ENCODE results near the gene FPR2. TPM values are rescaled to one million over a fixed set of nuclear protein-coding genes. Genes with fewer than 3 reads are reported as not detected.
"Not testable (repeated sequence)": the region's sequence is repeated elsewhere in the genome, so short reads cannot be mapped to it uniquely, and the experiment has no call there.

The FPR2 gene
- total RNA-seq, 1 donor from 2014 or later, result not detected

DNA sequence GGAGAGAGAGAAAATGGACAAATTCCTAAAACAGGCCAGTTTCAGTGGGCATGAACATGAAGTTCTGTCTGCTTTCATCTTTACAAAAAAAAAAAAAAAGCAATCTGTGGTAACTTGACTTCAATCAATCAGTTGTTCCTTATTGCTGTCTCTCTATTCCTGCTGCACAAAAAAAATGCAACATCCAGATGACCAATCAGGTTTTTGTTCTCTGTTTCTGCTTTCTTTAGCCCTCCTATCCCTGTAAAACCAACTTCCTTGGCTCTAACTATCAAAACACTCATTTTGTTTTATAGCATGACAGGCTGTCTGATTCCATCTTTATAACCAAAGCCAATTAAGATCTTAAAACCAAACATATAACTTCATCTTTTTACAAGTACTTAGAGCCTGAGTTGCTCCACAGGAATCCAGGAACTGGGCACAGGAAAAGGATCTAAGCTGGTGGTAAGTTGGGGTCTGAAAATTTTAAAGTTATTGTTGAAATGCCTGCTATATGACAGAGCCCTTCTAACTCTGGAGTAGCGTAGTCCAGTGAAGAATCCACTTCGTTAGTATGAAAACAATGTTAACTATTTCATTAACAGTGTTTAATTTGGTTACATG is 34.0 kb downstream of the FPR2 start, which contains the start of gene FPR3:
Gene FPR3 (plus strand): TSS at position 273 of the 606 bp plus-strand sequence. CDS start 28,592 bp downstream, outside the sequence.
- DNase-seq (ENCODE audit: low spot score), result no peak
- Mint-ChIP-seq H3K4me3 (no peak within 1 kb of the TSS), H3K27me3 (ENCODE audit: insufficient read depth) (no peaks in the 10 kb centered on the region), H3K36me3 (ENCODE audit: low read depth) (no peaks in the 10 kb centered on the region), H3K9me3 (peaks cover 52% of the 10 kb centered on the region), H3K4me1 (ENCODE audit: low read depth) (no peaks in the 10 kb centered on the region), H3K27ac (no peak within 1 kb of the TSS)
- intact Hi-C loops (cut with micrococcal nuclease), result no loop called here

DNA sequence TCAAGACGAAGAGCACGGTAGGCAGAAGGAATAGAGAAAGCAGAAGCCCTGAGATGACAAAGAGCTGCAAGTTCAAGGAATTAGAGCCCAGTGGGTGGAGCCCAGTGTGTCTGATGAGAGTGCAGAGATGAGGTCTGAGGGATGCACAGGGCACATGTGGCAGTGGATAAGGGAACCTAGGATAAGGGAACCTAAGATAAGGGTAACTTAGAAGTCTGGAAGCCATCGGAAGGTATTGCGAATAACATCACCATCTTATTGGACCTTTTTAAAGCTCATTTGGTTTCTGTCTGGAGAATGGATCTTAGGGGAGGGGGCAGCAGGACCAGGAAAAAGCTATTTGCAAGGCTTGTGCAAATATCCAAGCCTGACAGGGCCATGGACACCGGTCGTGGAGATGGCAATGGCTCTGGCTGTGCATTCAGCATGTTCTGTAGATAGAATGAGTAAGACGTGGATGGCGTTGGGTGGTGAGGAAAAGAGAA is 35.3 kb downstream of the FPR2 start:
- H3K36me3 Mint-ChIP-seq (ENCODE audit: low read depth), result no peaks in the 10 kb centered on the region
- intact Hi-C loops (cut with micrococcal nuclease), result no loop called here
- H3K27me3 Mint-ChIP-seq (ENCODE audit: insufficient read depth), result no peaks in the 10 kb centered on the region
- H3K4me3 Mint-ChIP-seq, result no peak overlapping the region
- no peak overlapping the region for H3K27ac Mint-ChIP-seq
- H3K4me1 Mint-ChIP-seq (ENCODE audit: low read depth), result no peaks in the 10 kb centered on the region
- DNase-seq (ENCODE audit: low spot score), result no peak
- H3K9me3 Mint-ChIP-seq, result peaks cover 58% of the 10 kb centered on the region

DNA sequence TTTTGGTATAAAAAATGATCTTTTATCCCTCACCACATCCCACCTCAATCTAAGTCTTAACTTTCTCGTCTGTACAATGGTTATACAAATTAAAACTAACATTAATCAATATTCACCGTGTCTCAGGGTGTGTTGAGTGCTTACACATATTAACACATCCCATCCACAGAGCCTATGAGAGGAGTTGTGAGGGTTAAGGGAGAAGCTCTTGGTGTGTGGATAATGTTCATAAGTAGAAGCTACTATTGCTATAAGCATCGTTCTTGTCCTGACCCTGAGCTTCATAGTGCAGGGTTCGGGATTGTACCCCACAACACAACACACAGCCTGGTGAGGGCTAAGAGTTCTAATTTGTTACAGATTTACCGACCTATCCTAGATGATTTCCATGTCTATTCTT is 36.5 kb downstream of the FPR2 start:
- H3K27ac Mint-ChIP-seq, result no peak overlapping the region
- no peaks in the 10 kb centered on the region for H3K36me3 Mint-ChIP-seq (ENCODE audit: low read depth)
- intact Hi-C loops (cut with micrococcal nuclease), result no loop called here
- no peak overlapping the region for H3K4me3 Mint-ChIP-seq
- DNase-seq (ENCODE audit: low spot score), result no peak
- H3K9me3 Mint-ChIP-seq, result peaks cover 55% of the 10 kb centered on the region
- H3K4me1 Mint-ChIP-seq (ENCODE audit: low read depth), result no peaks in the 10 kb centered on the region
- no peaks in the 10 kb centered on the region for H3K27me3 Mint-ChIP-seq (ENCODE audit: insufficient read depth)

DNA sequence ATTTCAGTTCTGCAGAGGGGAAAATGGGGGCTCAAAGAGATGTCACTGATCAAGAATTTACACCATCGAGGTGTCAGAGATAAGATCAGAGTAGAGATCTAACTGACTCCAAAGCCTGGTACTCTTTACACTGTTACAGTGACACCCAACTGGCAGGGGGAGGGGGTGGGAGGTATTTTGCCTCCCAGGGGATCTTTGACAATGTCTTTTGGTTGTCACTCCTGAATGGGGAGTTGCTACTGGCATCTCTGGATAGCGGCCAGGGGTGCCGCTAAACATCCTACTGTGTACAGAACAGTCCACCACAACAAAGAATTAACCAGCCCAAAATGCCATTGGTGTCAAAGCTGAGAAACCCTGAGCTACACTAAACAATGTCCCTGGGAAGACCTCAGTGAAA is 37.1 kb downstream of the FPR2 start:
- Mint-ChIP-seq H3K4me3 (no peak overlapping the region), H3K36me3 (ENCODE audit: low read depth) (no peaks in the 10 kb centered on the region), H3K4me1 (ENCODE audit: low read depth) (no peaks in the 10 kb centered on the region), H3K27me3 (ENCODE audit: insufficient read depth) (no peaks in the 10 kb centered on the region), H3K27ac (no peak overlapping the region), H3K9me3 (peaks cover 56% of the 10 kb centered on the region)
- intact Hi-C loops (cut with micrococcal nuclease), result no loop called here
- DNase-seq (ENCODE audit: low spot score), result no peak

DNA sequence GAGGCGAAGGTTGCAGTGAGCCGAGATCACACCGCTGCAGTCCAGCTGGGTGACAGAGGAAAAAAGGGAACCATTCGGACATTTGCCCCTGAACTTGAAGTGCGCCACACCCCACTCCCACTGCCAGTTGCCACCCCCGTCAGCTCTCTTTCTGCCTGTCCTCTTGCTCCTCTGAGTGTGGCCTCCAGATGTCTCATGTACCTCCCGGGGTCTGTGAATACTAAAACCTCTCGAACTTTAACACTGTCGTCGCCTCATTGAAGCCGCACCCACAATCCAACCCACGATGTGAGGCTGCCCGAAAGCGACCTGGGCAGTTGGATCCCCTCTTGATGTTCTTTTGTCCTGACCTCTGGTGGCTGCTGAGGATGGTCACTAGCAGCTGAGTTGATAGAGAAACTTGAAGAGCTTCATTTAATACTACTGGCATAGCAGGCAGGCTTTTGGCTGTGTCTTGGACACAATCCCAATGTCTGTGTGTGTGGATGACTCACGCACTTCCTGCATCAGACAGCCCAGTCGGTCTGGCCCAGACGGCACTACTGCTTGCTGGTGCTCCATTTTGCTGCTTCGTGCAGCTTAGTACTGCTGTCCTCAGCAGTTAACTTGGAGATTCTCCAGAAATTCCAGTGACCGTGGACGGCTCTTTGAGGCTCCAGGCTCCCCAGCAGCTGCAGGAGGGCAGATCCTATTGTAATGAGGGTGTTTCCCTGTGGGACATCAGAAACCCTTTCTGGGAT is 38.2 kb downstream of the FPR2 start:
- Mint-ChIP-seq H3K27ac (no peak overlapping the region), H3K4me1 (ENCODE audit: low read depth) (no peaks in the 10 kb centered on the region), H3K9me3 (peaks cover 54% of the 10 kb centered on the region), H3K27me3 (ENCODE audit: insufficient read depth) (no peaks in the 10 kb centered on the region), H3K4me3 (no peak overlapping the region), H3K36me3 (ENCODE audit: low read depth) (no peaks in the 10 kb centered on the region)
- intact Hi-C loops (cut with micrococcal nuclease), result no loop called here
- no peak for DNase-seq (ENCODE audit: low spot score)

DNA sequence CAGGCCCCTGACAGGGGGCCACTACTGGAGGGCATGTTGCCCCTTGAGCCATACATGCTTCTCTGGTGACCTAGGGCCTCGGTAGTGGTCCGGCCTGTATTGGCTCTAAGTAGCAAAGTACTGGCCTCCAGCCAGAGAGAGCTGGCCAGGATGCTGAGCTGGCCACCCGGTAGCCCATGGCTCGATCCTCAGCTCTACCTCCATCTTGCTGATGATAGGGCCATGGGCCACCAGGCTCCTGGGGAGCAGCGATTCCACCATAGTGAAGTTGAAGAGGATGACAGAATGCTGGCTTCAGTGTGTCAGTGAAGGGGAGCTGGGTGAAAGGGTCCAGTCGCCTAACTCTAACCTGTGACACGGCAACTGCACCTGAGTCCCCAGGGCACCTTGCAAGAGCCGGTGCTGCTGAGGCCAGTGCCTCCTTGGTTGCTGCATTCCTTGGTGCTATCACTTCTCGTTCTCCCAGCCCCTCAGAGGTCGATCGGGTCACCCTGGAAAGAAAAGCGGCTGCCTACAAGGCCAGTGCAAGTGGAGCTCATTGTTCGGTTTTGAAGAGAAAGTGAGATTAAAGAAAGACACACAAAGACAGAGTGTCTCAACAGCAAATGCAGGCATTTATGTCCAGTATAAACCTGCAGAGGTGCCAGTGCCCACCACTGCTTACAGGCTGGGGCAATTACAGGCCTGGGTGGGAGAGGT is 38.9 kb downstream of the FPR2 start:
- Mint-ChIP-seq H3K4me1 (ENCODE audit: low read depth) (no peaks in the 10 kb centered on the region), H3K4me3 (no peak overlapping the region), H3K9me3 (peaks cover 59% of the 10 kb centered on the region), H3K27me3 (ENCODE audit: insufficient read depth) (no peaks in the 10 kb centered on the region), H3K27ac (no peak overlapping the region), H3K36me3 (ENCODE audit: low read depth) (no peaks in the 10 kb centered on the region)
- DNase-seq (ENCODE audit: low spot score), result no peak
- intact Hi-C loops (cut with micrococcal nuclease), result no loop called here

DNA sequence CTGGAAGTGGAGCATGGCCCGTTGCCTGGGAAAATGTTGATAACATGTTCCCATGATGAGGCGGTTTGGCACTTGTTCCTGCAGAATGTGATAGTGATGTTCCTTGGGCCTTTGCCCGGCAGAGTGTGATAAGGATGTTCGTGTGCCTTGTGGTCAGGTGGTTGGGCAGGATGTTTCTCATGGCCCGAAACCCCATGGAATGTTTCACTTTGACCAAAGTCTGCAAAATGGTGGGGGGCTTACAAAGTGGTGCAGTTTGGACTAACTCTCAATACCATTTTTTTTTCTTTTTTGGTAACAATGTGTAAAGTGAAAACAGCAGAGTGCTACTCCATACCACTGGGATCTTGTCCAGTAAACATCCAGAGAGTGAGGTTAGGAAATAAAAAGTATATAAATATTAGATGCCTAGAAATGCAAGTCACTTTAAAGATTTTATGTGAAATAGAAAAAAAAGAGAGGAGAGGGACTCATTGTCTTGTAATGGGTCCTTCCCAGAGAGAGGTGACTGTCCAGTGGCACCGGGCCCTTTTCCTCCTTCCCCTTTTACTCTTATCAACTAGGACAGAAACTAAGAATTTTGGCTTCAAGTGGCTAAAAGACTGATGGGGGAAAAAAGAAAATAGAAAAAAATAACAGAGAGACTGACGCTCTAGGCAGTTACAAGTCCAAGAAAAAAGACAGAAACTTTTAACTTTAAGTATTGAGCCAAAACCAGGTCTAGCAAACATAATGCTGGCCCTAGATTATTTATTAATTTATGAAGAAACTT is 39.7 kb downstream of the FPR2 start:
- H3K27me3 Mint-ChIP-seq (ENCODE audit: insufficient read depth), result no peaks in the 10 kb centered on the region

DNA sequence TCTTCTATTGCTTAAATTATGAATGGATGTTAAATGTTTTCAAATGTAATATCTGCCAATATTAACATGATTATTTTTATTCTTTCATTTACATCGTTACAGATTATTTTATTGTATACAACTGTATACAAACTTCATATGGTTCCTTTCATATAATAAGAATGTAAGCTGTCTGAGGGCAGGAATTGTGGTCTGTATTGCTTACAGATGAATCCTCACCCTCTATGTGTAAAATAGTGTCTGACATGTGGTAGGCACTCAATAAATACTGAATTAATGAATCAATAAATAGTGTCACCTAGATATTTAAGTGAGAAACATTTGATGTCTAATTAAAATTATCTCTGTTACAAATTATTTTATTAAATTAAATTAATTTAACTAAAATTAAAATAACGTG is 41.8 kb downstream of the FPR2 start:
- Mint-ChIP-seq H3K4me3 (no peak overlapping the region), H3K4me1 (ENCODE audit: low read depth) (no peaks in the 10 kb centered on the region), H3K9me3 (peaks cover 63% of the 10 kb centered on the region), H3K27ac (no peak overlapping the region), H3K36me3 (ENCODE audit: low read depth) (no peaks in the 10 kb centered on the region), H3K27me3 (ENCODE audit: insufficient read depth) (no peaks in the 10 kb centered on the region)
- DNase-seq (ENCODE audit: low spot score), result no peak
- intact Hi-C loops (cut with micrococcal nuclease), result no loop called here

More for the DNA sequence above, 39.7 kb downstream of the FPR2 start:
- no peak overlapping the region for H3K27ac Mint-ChIP-seq
- H3K36me3 Mint-ChIP-seq (ENCODE audit: low read depth), result no peaks in the 10 kb centered on the region
- DNase-seq (ENCODE audit: low spot score), result no peak
- no peak overlapping the region for H3K4me3 Mint-ChIP-seq
- H3K4me1 Mint-ChIP-seq (ENCODE audit: low read depth), result no peaks in the 10 kb centered on the region
- intact Hi-C loops (cut with micrococcal nuclease), result no loop called here
- H3K9me3 Mint-ChIP-seq, result peaks cover 63% of the 10 kb centered on the region

DNA sequence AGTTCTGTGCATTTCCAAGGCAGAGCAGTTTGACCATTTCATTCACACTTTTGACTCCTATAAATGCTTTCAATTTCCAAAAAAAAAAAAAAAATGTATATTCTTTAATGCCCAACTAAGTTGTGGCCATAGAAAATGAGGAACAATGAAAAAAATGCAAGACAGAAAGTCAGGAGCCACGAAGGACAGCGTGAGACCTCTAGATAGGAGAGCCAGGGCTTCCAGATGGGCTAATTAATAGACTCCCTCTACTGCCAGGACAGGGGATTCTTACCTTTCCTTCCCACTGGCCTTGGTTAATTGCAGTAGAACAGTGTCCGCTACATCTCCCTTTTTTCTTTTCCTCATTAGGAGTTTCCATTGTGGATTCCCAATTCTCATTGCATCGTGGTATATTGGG is 42.5 kb downstream of the FPR2 start:
- intact Hi-C loops (cut with micrococcal nuclease), result no loop called here
- no peaks in the 10 kb centered on the region for H3K36me3 Mint-ChIP-seq (ENCODE audit: low read depth)
- no peak for DNase-seq (ENCODE audit: low spot score)
- H3K4me3 Mint-ChIP-seq, result no peak overlapping the region
- H3K27me3 Mint-ChIP-seq (ENCODE audit: insufficient read depth), result no peaks in the 10 kb centered on the region
- H3K27ac Mint-ChIP-seq, result no peak overlapping the region
- peaks cover 58% of the 10 kb centered on the region for H3K9me3 Mint-ChIP-seq
- no peaks in the 10 kb centered on the region for H3K4me1 Mint-ChIP-seq (ENCODE audit: low read depth)

DNA sequence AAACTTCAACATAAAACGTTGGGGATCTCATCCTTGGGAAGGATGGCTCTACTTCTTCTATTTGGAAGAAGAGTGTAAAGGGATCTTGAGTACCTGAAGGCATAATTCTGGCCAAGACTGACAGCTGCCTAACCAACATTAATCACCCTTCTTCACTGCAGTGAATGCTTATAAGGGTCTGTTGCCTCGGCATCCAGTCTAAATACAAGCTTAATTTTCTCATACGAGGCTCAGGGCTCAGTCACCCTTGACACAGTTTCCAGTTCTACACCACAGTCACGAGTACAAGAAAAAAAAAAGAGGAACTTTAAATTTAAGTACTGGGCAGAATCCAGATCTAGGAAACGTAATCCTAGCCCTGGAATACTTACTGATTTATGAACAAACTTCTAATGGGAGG is 43.0 kb downstream of the FPR2 start:
- intact Hi-C loops (cut with micrococcal nuclease), result no loop called here
- no peak overlapping the region for H3K4me3 Mint-ChIP-seq

DNA sequence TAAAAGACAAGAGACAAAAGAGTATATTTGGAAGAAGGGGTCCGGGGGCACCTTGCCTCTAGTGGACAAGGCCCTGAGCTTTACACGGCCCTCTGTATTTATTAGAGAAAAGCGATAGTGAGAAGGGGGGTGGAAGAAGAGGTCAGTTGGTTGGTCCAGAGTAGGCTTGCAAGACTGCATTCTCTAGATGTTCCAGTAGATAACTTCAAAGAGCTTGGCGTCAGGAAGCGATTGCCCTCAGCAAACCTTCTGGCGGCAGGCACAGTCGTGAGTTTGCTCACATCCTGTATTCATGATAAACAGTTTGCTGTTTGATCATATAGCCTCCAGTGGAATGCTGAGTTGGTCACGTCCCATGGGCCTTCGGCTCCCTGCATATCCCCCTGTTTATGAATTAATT is 43.8 kb downstream of the FPR2 start:
- intact Hi-C loops (cut with micrococcal nuclease); H3K27me3 Mint-ChIP-seq (ENCODE audit: insufficient read depth); H3K4me3 Mint-ChIP-seq; DNase-seq (ENCODE audit: low spot score); H3K4me1 Mint-ChIP-seq (ENCODE audit: low read depth); H3K27ac Mint-ChIP-seq; H3K36me3 Mint-ChIP-seq (ENCODE audit: low read depth): not testable (repeated sequence)
- H3K9me3 Mint-ChIP-seq, result peaks cover 62% of the 10 kb centered on the region

More for the DNA sequence above, 43.0 kb downstream of the FPR2 start:
- no peak overlapping the region for H3K27ac Mint-ChIP-seq
- peaks cover 60% of the 10 kb centered on the region for H3K9me3 Mint-ChIP-seq
- no peaks in the 10 kb centered on the region for H3K27me3 Mint-ChIP-seq (ENCODE audit: insufficient read depth)
- DNase-seq (ENCODE audit: low spot score), result no peak
- H3K36me3 Mint-ChIP-seq (ENCODE audit: low read depth), result no peaks in the 10 kb centered on the region
- no peaks in the 10 kb centered on the region for H3K4me1 Mint-ChIP-seq (ENCODE audit: low read depth)

DNA sequence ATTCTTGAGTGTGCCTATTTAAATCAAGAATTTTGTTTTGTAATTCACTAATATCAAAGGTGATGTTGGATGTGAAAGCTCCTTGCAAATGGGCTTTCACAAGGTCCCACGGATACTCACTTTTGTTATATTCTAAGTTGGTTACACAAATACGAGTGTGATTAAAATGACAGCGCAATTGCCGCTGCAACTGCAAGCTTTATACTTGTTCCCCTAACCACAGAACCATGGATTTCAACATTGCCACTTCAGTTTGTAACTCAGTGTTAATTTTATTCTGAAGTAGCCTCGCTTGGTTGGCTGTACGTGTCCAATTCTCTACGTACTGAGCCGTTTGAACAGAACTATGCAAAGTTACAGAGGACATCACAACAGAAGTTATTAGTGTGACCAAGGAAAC is 44.4 kb downstream of the FPR2 start:
- peaks cover 63% of the 10 kb centered on the region for H3K9me3 Mint-ChIP-seq
- intact Hi-C loops (cut with micrococcal nuclease); H3K4me1 Mint-ChIP-seq (ENCODE audit: low read depth); H3K4me3 Mint-ChIP-seq; H3K27ac Mint-ChIP-seq; DNase-seq (ENCODE audit: low spot score); H3K27me3 Mint-ChIP-seq (ENCODE audit: insufficient read depth); H3K36me3 Mint-ChIP-seq (ENCODE audit: low read depth): not testable (repeated sequence)

Data from activated T-helper 1 cell treated with anti-CD3 and anti-CD28 coated beads, Interleukin-12 subunit alpha, Interleukin-12 subunit beta, Interleukin-2, Interleukin-4 antibody, amounts not matched to agents 30 ng/mL and 10 ng/mL and 1 ng/mL, durations not matched to agents 14 hours and 24 hours and 36 hours (primary cell).